Colonic mucosa (tissue), 4 donors: ENCODE measurements around the gene NSF. TPM values are rescaled to one million over a fixed set of nuclear protein-coding genes. Genes with fewer than 3 reads are reported as not detected.
"Not testable (repeated sequence)": the region's sequence is repeated elsewhere in the genome, so short reads cannot be mapped to it uniquely, and the experiment has no call there.

ENCODE experiments used
- DNase-seq: peaks from one replicate; pipeline ENCODE4 v3.0.0-alpha.2; 2020
- H3K27ac ChIP-seq: fragments of 200-600 bp; one replicate; pipeline ENCODE4 v1.8.0; 2021
- H3K27me3 ChIP-seq: fragments of 200-600 bp; one replicate; pipeline ENCODE4 v1.8.0; 2021
- H3K36me3 ChIP-seq: fragments of 200-600 bp; one replicate; pipeline ENCODE4 v1.8.0; 2021
- H3K4me1 ChIP-seq: fragments of 200-600 bp; one replicate; pipeline ENCODE4 v1.8.0; 2021; ENCODE audit warnings: mild to moderate bottlenecking
- H3K4me3 ChIP-seq: fragments of 200-600 bp; one replicate; pipeline ENCODE4 v1.8.0; 2021
- H3K9ac ChIP-seq, 2 donors: one replicate each; pipeline ENCODE4 v1.7.0; 2013; ENCODE audit warnings: control low read depth in 2 of 2, low read depth in 2 of 2, low read length in 2 of 2
- H3K9me3 ChIP-seq: fragments of 200-600 bp; one replicate; pipeline ENCODE4 v1.8.0; 2021
- intact Hi-C: fragments of 100-400 bp; cut with DNase I; formaldehyde crosslinking; loops from one replicate; pipeline ENCODE4 v1.14.1; 2022
- total RNA-seq, 2 donors: library from RNA; stranded (reverse); fragmentation: NEBNext Ultra II Directional in 1 of 2; extraction: Animal tissue kit (Norgen Biotek cat#: 25700) in 1 of 2; gene quantifications; one replicate each; pipeline ENCODE4 v1.2.1, GENCODE V29; 2021
- donor health status: healthy.
- donor health status: DM: no; HTN: no; CAD: no.
- donor health status: DM: no; HTN: no; CAD: no.

Gene NSF
- total RNA-seq, 2 donors from 2014 or later = 58.4 to 82.8 TPM

DNA sequence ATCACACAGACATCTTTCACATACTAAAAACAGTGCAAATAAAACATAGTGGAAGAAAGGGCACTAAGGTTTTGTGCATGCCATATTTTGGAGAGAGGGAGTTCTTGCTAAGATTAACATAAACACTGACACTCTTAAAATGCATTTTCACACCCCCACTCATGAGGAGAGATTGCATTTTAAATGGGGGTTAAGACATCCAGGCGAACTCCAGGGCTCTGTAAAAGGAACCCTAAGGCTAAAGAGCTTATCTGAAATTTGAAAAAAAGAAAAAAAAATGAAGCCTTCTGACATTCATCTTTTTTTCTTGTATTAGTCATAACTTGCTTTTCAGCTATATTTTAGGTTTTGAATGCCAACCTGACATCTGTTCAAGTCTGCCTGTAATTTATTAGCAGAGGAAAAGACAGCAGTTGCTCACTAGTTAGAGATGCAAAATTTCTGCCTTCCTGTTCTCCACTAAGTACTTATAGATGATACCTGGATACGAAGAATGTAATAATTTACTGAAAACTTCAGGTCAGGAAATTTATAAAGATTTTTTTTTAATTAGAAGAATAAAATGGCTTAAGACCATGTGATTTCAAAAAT, 57.3 kb downstream of the NSF start:
- DNase-seq, H3K36me3 ChIP-seq, intact Hi-C loops: not testable (repeated sequence)

GRCh38 chr17:46649246-46649645, 58.8 kb downstream of the NSF start:
- H3K4me1 ChIP-seq, intact Hi-C loops, H3K4me3 ChIP-seq, H3K27me3 ChIP-seq, H3K9ac ChIP-seq, H3K36me3 ChIP-seq, DNase-seq, H3K9me3 ChIP-seq, H3K27ac ChIP-seq: not testable (repeated sequence)

More for the DNA sequence above, 57.3 kb downstream of the NSF start:
- H3K27ac ChIP-seq, H3K27me3 ChIP-seq, H3K4me3 ChIP-seq, H3K9ac ChIP-seq, H3K9me3 ChIP-seq, H3K4me1 ChIP-seq: not testable (repeated sequence)

GRCh38 chr17:46652024-46652643, 61.7 kb downstream of the NSF start:
- H3K4me3 ChIP-seq, H3K9ac ChIP-seq, H3K27ac ChIP-seq, intact Hi-C loops, H3K9me3 ChIP-seq, H3K4me1 ChIP-seq, DNase-seq, H3K27me3 ChIP-seq, H3K36me3 ChIP-seq: not testable (repeated sequence)

DNA sequence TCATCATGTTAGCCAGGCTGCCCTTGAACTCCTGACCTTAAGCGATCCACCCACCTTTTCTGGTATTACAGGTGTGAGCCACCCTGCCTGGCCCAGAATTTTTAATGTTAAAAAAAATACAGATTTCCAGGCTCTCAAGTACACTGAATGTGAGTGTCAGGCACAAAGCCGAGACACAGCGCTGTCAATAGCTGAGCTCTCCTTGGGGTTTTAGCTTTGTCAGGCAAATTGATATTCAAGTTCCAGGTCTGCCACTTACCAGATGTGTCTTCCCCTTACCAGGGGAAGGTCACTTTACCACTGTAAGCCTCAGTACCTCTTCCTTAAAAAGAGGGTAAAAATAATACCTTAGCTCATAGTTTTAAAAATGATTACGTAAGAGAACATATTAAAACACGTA, 67.8 kb downstream of the NSF start:
- H3K9ac ChIP-seq, H3K9me3 ChIP-seq, intact Hi-C loops, H3K36me3 ChIP-seq, H3K27ac ChIP-seq, H3K27me3 ChIP-seq, DNase-seq, H3K4me3 ChIP-seq, H3K4me1 ChIP-seq: not testable (repeated sequence)

DNA sequence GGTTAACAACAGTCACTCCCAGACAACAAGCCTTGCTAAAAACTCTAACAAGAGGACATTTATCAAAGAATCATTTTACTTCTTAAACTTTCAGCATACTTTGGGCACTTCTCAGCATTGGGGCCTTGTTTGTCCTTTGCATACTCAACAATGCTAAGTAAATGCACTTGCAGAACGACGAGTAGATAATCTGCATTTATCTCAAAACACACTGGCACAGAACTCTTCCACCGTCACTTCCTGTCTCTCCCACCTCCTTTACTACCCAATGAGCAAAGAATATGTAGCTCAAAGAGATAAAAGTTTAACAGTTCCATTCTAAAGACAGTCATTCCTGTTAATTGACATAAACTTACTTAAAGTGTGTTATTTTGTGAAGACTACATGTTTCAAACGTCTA, 69.2 kb downstream of the NSF start:
- H3K27ac ChIP-seq, H3K4me1 ChIP-seq, H3K27me3 ChIP-seq, DNase-seq, H3K9ac ChIP-seq, intact Hi-C loops, H3K4me3 ChIP-seq, H3K36me3 ChIP-seq, H3K9me3 ChIP-seq: not testable (repeated sequence)

GRCh38 chr17:46663123-46663522, 72.7 kb downstream of the NSF start:
- H3K27ac ChIP-seq, intact Hi-C loops, DNase-seq, H3K9me3 ChIP-seq, H3K27me3 ChIP-seq, H3K9ac ChIP-seq, H3K4me3 ChIP-seq, H3K36me3 ChIP-seq, H3K4me1 ChIP-seq: not testable (repeated sequence)

GRCh38 chr17:46663552-46663951, 73.1 kb downstream of the NSF start:
- H3K9me3 ChIP-seq, H3K4me1 ChIP-seq, H3K9ac ChIP-seq, H3K4me3 ChIP-seq, H3K36me3 ChIP-seq, H3K27ac ChIP-seq, H3K27me3 ChIP-seq, intact Hi-C loops, DNase-seq: not testable (repeated sequence)

- H3K4me3 ChIP-seq, H3K27me3 ChIP-seq, H3K9ac ChIP-seq, H3K9me3 ChIP-seq, H3K4me1 ChIP-seq, H3K36me3 ChIP-seq, H3K27ac ChIP-seq, DNase-seq, intact Hi-C loops: not testable (repeated sequence)
Observed at GRCh38 chr17:46665969-46666368, 75.5 kb downstream of the NSF start.

GRCh38 chr17:46670789-46671188, 80.3 kb downstream of the NSF start:
- H3K27me3 ChIP-seq, DNase-seq, H3K9ac ChIP-seq, H3K4me1 ChIP-seq, H3K9me3 ChIP-seq, H3K4me3 ChIP-seq, intact Hi-C loops, H3K27ac ChIP-seq, H3K36me3 ChIP-seq: not testable (repeated sequence)

DNA sequence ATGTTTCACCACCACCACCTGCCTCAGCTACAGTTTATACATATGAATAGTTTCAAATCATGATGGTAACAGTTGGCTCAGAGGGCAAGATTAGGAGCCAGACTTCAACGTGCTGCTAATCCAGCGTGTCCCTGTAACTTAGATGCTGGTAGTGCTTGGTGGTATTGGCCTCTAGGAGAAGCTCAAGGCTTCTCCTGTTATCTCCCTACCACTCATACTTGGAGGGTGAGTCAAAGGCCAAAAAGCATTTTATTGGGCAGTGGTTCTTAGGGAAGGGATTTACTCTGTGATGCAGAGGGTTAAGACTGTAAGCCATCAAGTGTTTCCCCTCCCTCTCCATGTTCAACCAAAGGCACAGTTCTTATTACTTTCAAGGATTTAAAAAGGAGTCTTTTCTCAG, 82.3 kb downstream of the NSF start:
- H3K4me3 ChIP-seq, H3K9ac ChIP-seq, H3K27me3 ChIP-seq, H3K27ac ChIP-seq, DNase-seq, H3K4me1 ChIP-seq, intact Hi-C loops, H3K9me3 ChIP-seq, H3K36me3 ChIP-seq: not testable (repeated sequence)

- H3K27me3 ChIP-seq, H3K9ac ChIP-seq, H3K4me1 ChIP-seq, H3K4me3 ChIP-seq, DNase-seq, H3K36me3 ChIP-seq, intact Hi-C loops, H3K27ac ChIP-seq, H3K9me3 ChIP-seq: not testable (repeated sequence)
Observed at GRCh38 chr17:46677819-46678218, 87.3 kb downstream of the NSF start.

DNA sequence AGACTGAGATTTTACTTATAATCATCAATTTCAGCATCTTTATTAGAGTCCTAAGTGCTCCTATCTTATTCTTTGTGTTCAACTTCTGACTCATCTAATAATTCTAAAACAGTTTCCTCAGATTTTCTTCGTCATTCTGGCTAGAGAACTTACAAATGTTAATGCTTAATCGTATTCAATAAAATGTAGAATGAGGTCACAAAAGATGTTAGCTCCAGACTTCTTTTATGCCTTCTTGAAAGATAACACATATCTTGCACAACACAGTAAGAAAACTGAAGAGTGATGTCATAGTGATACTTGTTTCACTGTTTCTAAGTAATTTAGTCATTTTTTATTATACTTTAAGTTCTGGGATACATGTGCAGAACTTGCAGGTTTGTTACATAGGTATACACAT, 93.2 kb downstream of the NSF start:
- H3K27me3 ChIP-seq, H3K4me3 ChIP-seq, H3K4me1 ChIP-seq, H3K27ac ChIP-seq, DNase-seq, H3K9ac ChIP-seq, H3K36me3 ChIP-seq, intact Hi-C loops, H3K9me3 ChIP-seq: not testable (repeated sequence)

DNA sequence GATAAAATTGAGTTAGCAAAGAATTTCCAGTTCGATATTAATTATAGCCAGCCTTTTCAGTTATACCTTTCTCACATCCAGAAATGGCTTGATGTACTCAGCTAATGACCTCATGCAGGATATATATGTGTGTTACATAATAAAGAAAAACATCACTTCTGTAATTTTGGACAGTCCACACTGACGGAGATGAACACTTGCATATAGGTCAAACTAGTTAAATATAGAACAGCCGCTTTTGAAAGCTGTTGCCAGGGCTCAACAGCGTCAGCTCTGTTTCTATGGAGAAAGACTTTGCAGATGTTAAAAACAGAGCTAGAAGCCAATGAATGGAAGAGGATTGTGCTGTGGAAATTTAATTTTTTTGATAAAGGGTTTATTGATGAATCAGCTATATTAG, 94.8 kb downstream of the NSF start:
- H3K9ac ChIP-seq, H3K36me3 ChIP-seq, H3K4me3 ChIP-seq, H3K27ac ChIP-seq, H3K4me1 ChIP-seq, H3K9me3 ChIP-seq, intact Hi-C loops, H3K27me3 ChIP-seq, DNase-seq: not testable (repeated sequence)

DNA sequence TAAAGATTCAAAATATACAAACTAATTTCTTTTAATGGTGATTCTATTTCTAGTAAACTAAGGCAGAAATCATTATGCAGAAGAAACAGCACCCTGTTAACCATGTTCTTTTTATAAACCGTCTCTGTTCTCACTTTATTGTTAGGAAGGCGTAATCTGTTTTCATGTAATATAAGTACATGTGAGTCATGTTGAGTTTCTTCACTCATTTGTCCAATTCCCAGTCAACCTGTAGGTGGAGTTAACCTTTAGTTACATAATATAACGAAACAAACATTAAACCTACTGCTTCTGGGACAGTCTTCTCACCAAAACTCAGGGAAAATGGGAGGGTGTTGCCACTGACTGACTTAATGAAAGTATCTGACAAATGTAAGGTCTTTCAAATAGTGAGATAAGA, 101.7 kb downstream of the NSF start:
- H3K9ac ChIP-seq, intact Hi-C loops, H3K27ac ChIP-seq: not testable (repeated sequence)

More for the DNA sequence above, 101.7 kb downstream of the NSF start:
- not testable (repeated sequence) for H3K27me3 ChIP-seq, H3K4me1 ChIP-seq, H3K4me3 ChIP-seq, H3K36me3 ChIP-seq, H3K9me3 ChIP-seq, DNase-seq
